CD4-positive, alpha-beta T cell (primary cell): ENCODE data around the gene SREBF1. TPM values are rescaled to one million over a fixed set of nuclear protein-coding genes. Genes with fewer than 3 reads are reported as not detected.

Experiments used
- ATAC-seq: fragments of 200-7000 bp; cut with Tn5 transposase; one replicate; pipeline ENCODE4 v1.10.0; 2022; ENCODE audit warnings: mild to moderate bottlenecking; ENCODE audit not compliant: poor library complexity
- CTCF ChIA-PET: fragments of 350-600 bp; sonication (Branson Sonifier 250); formaldehyde crosslinking; loops from one replicate; lab custom pipeline; 2021; ENCODE audit warnings: antibody characterized with exemption, inconsistent platforms; lab: Charles Lee
- POLR2A ChIA-PET: fragments of 350-600 bp; sonication (Branson Sonifier 250); formaldehyde crosslinking; loops from one replicate; lab custom pipeline; 2021; ENCODE audit warnings: antibody characterized with exemption, inconsistent platforms; lab: Charles Lee
- DNase-seq, 14 experiments: peaks; one replicate each; pipeline ENCODE4 v3.0.0-alpha.2; 2013 to 2020; ENCODE audit warnings: mixed read lengths in 2 of 14
- H3K27ac ChIP-seq, 2 donors: one replicate each; pipeline versions ENCODE4 v1.5.1 to v1.7.0; 2013; ENCODE audit warnings: low read length in 2 of 2, low read depth in 1 of 2, mild to moderate bottlenecking in 1 of 2
- H3K27me3 ChIP-seq, 2 experiments: 1 replicate in 1 of 2; 2 replicates in 1 of 2; pipeline versions ENCODE4 v1.6.1 to v1.7.0; 2013; ENCODE audit warnings: low read length in 2 of 2, control low read depth in 1 of 2, mild to moderate bottlenecking in 1 of 2, moderate library complexity in 1 of 2; ENCODE audit not compliant: insufficient read depth in 2 of 2, control insufficient read depth in 1 of 2
- H3K36me3 ChIP-seq: one replicate; pipeline ENCODE4 v1.6.1; 2013; ENCODE audit warnings: low read length, control low read depth; ENCODE audit not compliant: insufficient read depth
- H3K4me1 ChIP-seq: one replicate; pipeline ENCODE4 v1.6.1; 2013; ENCODE audit warnings: low read length, control low read depth; ENCODE audit not compliant: insufficient read depth
- H3K4me3 ChIP-seq: one replicate; pipeline ENCODE4 v1.5.1; 2013; ENCODE audit warnings: mild to moderate bottlenecking, low read length, moderate library complexity
- H3K9me3 ChIP-seq, 2 experiments: 1 replicate in 1 of 2; 2 replicates in 1 of 2; pipeline versions ENCODE4 v1.6.1 to v1.7.0; 2013; ENCODE audit warnings: low read length in 2 of 2, mild to moderate bottlenecking in 2 of 2, control low read depth in 1 of 2, moderate library complexity in 1 of 2; ENCODE audit not compliant: control insufficient read depth in 1 of 2, insufficient read depth in 1 of 2
- H3K27ac Mint-ChIP-seq: one replicate; pipeline ENCODE4 v1.8.0; 2020; ENCODE audit warnings: mixed read lengths
- H3K27me3 Mint-ChIP-seq: one replicate; pipeline ENCODE4 v1.8.0; 2021; ENCODE audit warnings: mixed read lengths
- H3K36me3 Mint-ChIP-seq: one replicate; pipeline ENCODE4 v1.8.0; 2021; ENCODE audit warnings: low read depth, mixed read lengths
- H3K4me1 Mint-ChIP-seq: one replicate; pipeline ENCODE4 v1.8.0; 2021; ENCODE audit warnings: low read depth, mixed read lengths
- H3K4me3 Mint-ChIP-seq: one replicate; pipeline ENCODE4 v1.8.0; 2020; ENCODE audit warnings: mild to moderate bottlenecking, mixed read lengths
- H3K9me3 Mint-ChIP-seq: one replicate; pipeline ENCODE4 v1.8.0; 2020; ENCODE audit warnings: mixed read lengths
- intact Hi-C, 2 experiments: fragments of 100-400 bp; cut with DNase I in 1 of 2; cut with micrococcal nuclease in 1 of 2; formaldehyde crosslinking; loops; one replicate each; pipeline versions ENCODE4 v1.15.1 to v1.9.0; 2023 to 2025; cut with DNase I, micrococcal nuclease
- total RNA-seq, 174 experiments: library from RNA in 2 of 174; stranded (reverse) in 2 of 174; gene quantifications; one replicate each; pipeline ENCODE4 v1.2.3 and lab custom pipeline; 2021 to 2026
- TF ChIP-seq, protein P1 (sequence below): fragments of 200-600 bp; IDR thresholded peaks from one replicate; pipeline ENCODE4 v1.8.0; 2022; ENCODE audit warnings: antibody characterized with exemption, mild to moderate bottlenecking

The SREBF1 gene
- total RNA-seq, 2 experiments from 2014 or later = 249 to 264 TPM

- Mint-ChIP-seq H3K27ac (no peak overlapping the region), H3K36me3 (no peaks in the 10 kb centered on the region), H3K4me1 (peaks cover 18% of the 10 kb centered on the region), H3K4me3 (no peak overlapping the region), H3K9me3 (no peaks in the 10 kb centered on the region), H3K27me3 (no peaks in the 10 kb centered on the region)
- Histone ChIP-seq H3K36me3 (peaks cover 27% of the 10 kb centered on the region), H3K4me1 (peaks cover 24% of the 10 kb centered on the region), H3K27me3 (no peaks in the 10 kb centered on the region), H3K4me3 (no peak overlapping the region), H3K27ac (no peak overlapping the region), H3K9me3 (no peaks in the 10 kb centered on the region)
- CTCF ChIA-PET = no interaction called here
- no peak for DNase-seq
- TF ChIP-seq, protein P1, sequence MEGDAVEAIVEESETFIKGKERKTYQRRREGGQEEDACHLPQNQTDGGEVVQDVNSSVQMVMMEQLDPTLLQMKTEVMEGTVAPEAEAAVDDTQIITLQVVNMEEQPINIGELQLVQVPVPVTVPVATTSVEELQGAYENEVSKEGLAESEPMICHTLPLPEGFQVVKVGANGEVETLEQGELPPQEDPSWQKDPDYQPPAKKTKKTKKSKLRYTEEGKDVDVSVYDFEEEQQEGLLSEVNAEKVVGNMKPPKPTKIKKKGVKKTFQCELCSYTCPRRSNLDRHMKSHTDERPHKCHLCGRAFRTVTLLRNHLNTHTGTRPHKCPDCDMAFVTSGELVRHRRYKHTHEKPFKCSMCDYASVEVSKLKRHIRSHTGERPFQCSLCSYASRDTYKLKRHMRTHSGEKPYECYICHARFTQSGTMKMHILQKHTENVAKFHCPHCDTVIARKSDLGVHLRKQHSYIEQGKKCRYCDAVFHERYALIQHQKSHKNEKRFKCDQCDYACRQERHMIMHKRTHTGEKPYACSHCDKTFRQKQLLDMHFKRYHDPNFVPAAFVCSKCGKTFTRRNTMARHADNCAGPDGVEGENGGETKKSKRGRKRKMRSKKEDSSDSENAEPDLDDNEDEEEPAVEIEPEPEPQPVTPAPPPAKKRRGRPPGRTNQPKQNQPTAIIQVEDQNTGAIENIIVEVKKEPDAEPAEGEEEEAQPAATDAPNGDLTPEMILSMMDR = no peak
- intact Hi-C loops = no loop called here
- ATAC-seq = no peak
- POLR2A ChIA-PET = no interaction called here
Measured at GRCh38 chr17:17797119-17797809, 39.5 kb downstream of the SREBF1 start.

DNA sequence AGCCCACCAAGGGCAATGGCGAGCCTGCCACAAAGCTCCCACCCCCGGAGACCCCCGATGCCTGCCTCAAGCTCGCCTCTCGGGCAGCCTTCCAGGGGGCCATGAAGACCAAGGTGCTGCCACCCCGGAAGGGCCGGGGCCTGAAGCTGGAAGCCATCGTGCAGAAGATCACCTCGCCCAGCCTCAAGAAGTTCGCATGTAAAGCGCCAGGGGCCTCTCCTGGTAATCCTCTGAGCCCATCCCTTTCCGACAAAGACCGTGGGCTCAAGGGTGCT lies 40.1 kb downstream of the SREBF1 start:
- peaks cover 27% of the 10 kb centered on the region for H3K36me3 ChIP-seq
- H3K9me3 ChIP-seq = no peaks in the 10 kb centered on the region
- H3K4me1 Mint-ChIP-seq = peaks cover 23% of the 10 kb centered on the region
- POLR2A ChIA-PET = no interaction called here
- no peak for ATAC-seq
- no peak overlapping the region for H3K4me3 Mint-ChIP-seq
- TF ChIP-seq, protein P1 = no peak
- H3K4me1 ChIP-seq = peaks cover 30% of the 10 kb centered on the region
- no peak overlapping the region for H3K4me3 ChIP-seq
- H3K27ac ChIP-seq = no peak overlapping the region
- no peaks in the 10 kb centered on the region for H3K27me3 Mint-ChIP-seq
- CTCF ChIA-PET = no interaction called here
- H3K9me3 Mint-ChIP-seq = no peaks in the 10 kb centered on the region
- intact Hi-C loops = no loop called here
- H3K27me3 ChIP-seq = no peaks in the 10 kb centered on the region
- no peak for DNase-seq
- H3K36me3 Mint-ChIP-seq = no peaks in the 10 kb centered on the region
- H3K27ac Mint-ChIP-seq = no peak overlapping the region

DNA sequence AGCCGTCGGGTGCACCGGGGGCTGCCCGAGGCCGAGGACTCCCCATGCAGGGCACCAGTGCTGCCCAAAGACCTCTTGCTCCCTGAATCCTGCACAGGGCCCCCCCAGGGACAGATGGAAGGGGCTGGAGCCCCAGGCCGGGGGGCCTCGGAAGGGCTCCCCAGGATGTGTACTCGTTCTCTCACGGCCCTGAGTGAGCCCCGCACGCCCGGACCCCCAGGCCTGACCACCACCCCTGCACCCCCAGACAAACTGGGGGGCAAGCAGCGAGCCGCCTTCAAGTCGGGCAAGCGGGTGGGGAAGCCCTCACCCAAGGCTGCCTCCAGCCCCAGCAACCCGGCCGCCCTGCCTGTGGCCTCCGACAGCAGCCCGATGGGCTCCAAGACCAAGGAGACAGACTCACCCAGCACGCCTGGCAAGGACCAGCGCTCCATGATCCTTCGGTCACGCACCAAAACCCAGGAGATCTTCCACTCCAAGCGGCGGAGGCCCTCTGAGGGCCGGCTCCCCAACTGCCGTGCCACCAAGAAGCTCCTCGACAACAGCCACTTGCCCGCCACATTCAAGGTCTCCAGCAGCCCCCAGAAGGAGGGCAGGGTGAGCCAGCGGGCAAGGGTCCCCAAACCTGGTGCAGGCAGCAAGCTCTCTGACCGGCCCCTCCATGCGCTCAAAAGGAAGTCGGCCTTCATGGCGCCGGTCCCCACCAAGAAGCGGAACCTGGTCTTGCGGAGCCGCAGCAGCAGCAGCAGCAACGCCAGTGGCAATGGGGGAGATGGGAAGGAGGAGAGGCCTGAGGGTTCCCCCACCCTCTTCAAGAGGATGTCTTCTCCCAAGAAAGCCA lies 40.6 kb downstream of the SREBF1 start:
- DNase-seq (no peak), ATAC-seq (no peak)
- Histone ChIP-seq H3K9me3 (no peaks in the 10 kb centered on the region), H3K4me3 (no peak overlapping the region), H3K4me1 (peaks cover 32% of the 10 kb centered on the region), H3K36me3 (peaks cover 27% of the 10 kb centered on the region), H3K27ac (no peak overlapping the region), H3K27me3 (no peaks in the 10 kb centered on the region)
- H3K27ac Mint-ChIP-seq = no peak overlapping the region
- TF ChIP-seq, protein P1 = no peak
- H3K27me3 Mint-ChIP-seq = no peaks in the 10 kb centered on the region
- H3K36me3 Mint-ChIP-seq = no peaks in the 10 kb centered on the region
- CTCF ChIA-PET = no interaction called here
- peaks cover 25% of the 10 kb centered on the region for H3K4me1 Mint-ChIP-seq
- POLR2A ChIA-PET = no interaction called here
- intact Hi-C loops = no loop called here
- no peak overlapping the region for H3K4me3 Mint-ChIP-seq
- no peaks in the 10 kb centered on the region for H3K9me3 Mint-ChIP-seq
